DOHH2 (cell line): ENCODE results near the gene CHFR.

ENCODE experiments used
- H3F3A ChIP-seq: fragments of 200-600 bp; sonication (generic), shearing (Covaris generic); 2 replicates; pipeline ENCODE4 v1.6.0; 2016; ENCODE audit warnings: antibody characterized with exemption, mild to moderate bottlenecking; ENCODE audit not compliant: control insufficient read depth, insufficient read depth
- H3K27ac ChIP-seq: fragments of 200-600 bp; sonication (generic); 2 replicates; pipeline ENCODE4 v1.5.1; 2014; ENCODE audit warnings: low read depth, mild to moderate bottlenecking, low read length, moderate library complexity
- H3K27me3 ChIP-seq: fragments of 200-600 bp; sonication (generic); 2 replicates; pipeline ENCODE4 v1.6.1; 2014; ENCODE audit warnings: mild to moderate bottlenecking, low read length, mixed read lengths; ENCODE audit not compliant: control insufficient read depth
- H3K36me3 ChIP-seq: fragments of 200-600 bp; sonication (generic); 2 replicates; pipeline ENCODE4 v1.6.1; 2014; ENCODE audit warnings: mild to moderate bottlenecking, low read length, moderate library complexity, mixed read lengths; ENCODE audit not compliant: control insufficient read depth
- H3K4me1 ChIP-seq: fragments of 200-600 bp; sonication (generic); 2 replicates; pipeline ENCODE4 v1.6.1; 2014; ENCODE audit warnings: mild to moderate bottlenecking, low read length, mixed read lengths; ENCODE audit not compliant: control insufficient read depth
- H3K4me2 ChIP-seq: fragments of 200-600 bp; sonication (generic); 2 replicates; pipeline ENCODE4 v1.6.0; 2014; ENCODE audit warnings: mild to moderate bottlenecking, low read length, moderate library complexity
- H3K4me3 ChIP-seq: fragments of 200-600 bp; sonication (generic); 2 replicates; pipeline ENCODE4 v1.5.1; 2014; ENCODE audit warnings: mild to moderate bottlenecking, low read length, mixed read lengths
- H3K79me2 ChIP-seq: fragments of 200-600 bp; sonication (generic); 2 replicates; pipeline ENCODE4 v1.6.1; 2014; ENCODE audit warnings: mild to moderate bottlenecking, low read length, mixed read lengths; ENCODE audit not compliant: control insufficient read depth
- H3K9me2 ChIP-seq: fragments of 200-600 bp; sonication (generic); replicated peaks from 2 replicates; pipeline ENCODE4 v1.6.1; 2014; ENCODE audit warnings: mild to moderate bottlenecking, low read length, mixed read lengths; ENCODE audit not compliant: control insufficient read depth
- H3K9me3 ChIP-seq: fragments of 200-600 bp; sonication (generic); 2 replicates; pipeline ENCODE4 v1.6.1; 2014; ENCODE audit warnings: antibody characterized with exemption, low read length, mixed read lengths; ENCODE audit not compliant: control insufficient read depth, insufficient read depth
- H4K20me1 ChIP-seq: fragments of 200-600 bp; sonication (generic); 2 replicates; pipeline ENCODE4 v1.6.0; 2014; ENCODE audit warnings: low read depth, mild to moderate bottlenecking, antibody characterized with exemption, low read length, moderate library complexity; ENCODE audit not compliant: control insufficient read depth, insufficient read depth
- CTCF ChIP-seq: fragments of 200-600 bp; sonication (generic); IDR thresholded peaks from one replicate; pipeline ENCODE4 v1.5.1; 2014; ENCODE audit warnings: antibody characterized with exemption, mild to moderate bottlenecking, low read depth, low read length; ENCODE audit not compliant: poor library complexity, severe bottlenecking
- EZH2phosphoT487 ChIP-seq: fragments of 200-600 bp; sonication (generic); IDR thresholded peaks from 2 replicates; pipeline ENCODE4 v1.6.1; 2017; ENCODE audit warnings: borderline replicate concordance, mild to moderate bottlenecking, antibody characterized with exemption, low read length, moderate library complexity, mixed read lengths

Gene CHFR

GRCh38 chr12:132831771-132832170 lies 55.6 kb downstream of the CHFR start:
- no peak for TF ChIP-seq CTCF
- no peak for TF ChIP-seq EZH2phosphoT487
- peaks cover 18% of the 10 kb centered on the region for H3K36me3 ChIP-seq

GRCh38 chr12:132828706-132829534 lies 58.5 kb downstream of the CHFR start, which contains the start of gene GOLGA3:
Gene GOLGA3, minus strand, starts transcription at chr12:132828869. Its CDS starts 6,741 bp downstream, at chr12:132822128.
- no peaks in the 10 kb centered on the region for H3K9me3 ChIP-seq
- H3K4me2 ChIP-seq, result peak within 1 kb of the TSS; percentile 91
- peaks cover 46% of the 10 kb centered on the region for H3K36me3 ChIP-seq
- H3K9me2 ChIP-seq, result no peaks in the 10 kb centered on the region
- H4K20me1 ChIP-seq, result no peaks in the 10 kb centered on the region
- H3K4me1 ChIP-seq, result peaks cover 49% of the 10 kb centered on the region
- TF ChIP-seq CTCF (no peak), EZH2phosphoT487 (no peak)
- peak within 1 kb of the TSS; percentile 90 for H3K4me3 ChIP-seq
- H3K27ac ChIP-seq, result peak within 1 kb of the TSS; percentile 75
- H3F3A ChIP-seq, result peaks cover 8% of the 10 kb centered on the region; the same call in 1 of the 2 replicates
- H3K79me2 ChIP-seq, result peaks cover 47% of the 10 kb centered on the region
- H3K27me3 ChIP-seq, result no peaks in the 10 kb centered on the region

More at GRCh38 chr12:132831771-132832170, 55.6 kb downstream of the CHFR start:
- Histone ChIP-seq H4K20me1 (no peaks in the 10 kb centered on the region), H3K27me3 (no peaks in the 10 kb centered on the region), H3K4me2 (no peak overlapping the region), H3K9me2 (no peaks in the 10 kb centered on the region), H3K79me2 (peaks cover 19% of the 10 kb centered on the region), H3F3A (0 out of 2 replicates have a peak, but pooled peaks cover 4% of the 10 kb centered on the region), H3K4me3 (no peak overlapping the region), H3K4me1 (peaks cover 42% of the 10 kb centered on the region), H3K27ac (no peak overlapping the region), H3K9me3 (no peaks in the 10 kb centered on the region)

- no peak for TF ChIP-seq EZH2phosphoT487
- peaks cover 8% of the 10 kb centered on the region; the same call in 1 of the 2 replicates for H3F3A ChIP-seq
- peaks cover 56% of the 10 kb centered on the region for H3K79me2 ChIP-seq
- peak overlapping the region; percentile 91 for H3K4me2 ChIP-seq
- H3K36me3 ChIP-seq, result peaks cover 50% of the 10 kb centered on the region
- peak overlapping the region; percentile 90 for H3K4me3 ChIP-seq
- H4K20me1 ChIP-seq, result no peaks in the 10 kb centered on the region
- H3K27ac ChIP-seq, result peak overlapping the region; percentile 75
- no peaks in the 10 kb centered on the region for H3K9me2 ChIP-seq
- H3K9me3 ChIP-seq, result no peaks in the 10 kb centered on the region
- H3K4me1 ChIP-seq, result peaks cover 49% of the 10 kb centered on the region
- H3K27me3 ChIP-seq, result no peaks in the 10 kb centered on the region
Observed at GRCh38 chr12:132827763-132828703, 59.4 kb downstream of the CHFR start.
